IMR-90 (cell line): ENCODE data around the gene PRR33. TPM values are rescaled to one million over a fixed set of nuclear protein-coding genes. Genes with fewer than 3 reads are reported as not detected.

Experiments
- ATAC-seq: fragments of 200-7000 bp; cut with Tn5 transposase; 2 replicates; pipeline ENCODE4 v1.9.1; 2020; ENCODE audit warnings: low read depth, mild to moderate bottlenecking, moderate library complexity
- BruUV-seq: library from RNA; stranded (reverse); fragments of 400-500 nt; replicated peaks from 2 replicates; lab custom pipeline; 2021; lab: Mats Ljungman, UMichigan
- CTCF ChIA-PET: fragments of 300-600 bp; formaldehyde crosslinking; extraction: SDS; loops from one replicate; lab custom pipeline; 2021; ENCODE audit warnings: antibody characterized with exemption; lab: Yijun Ruan, JAX
- POLR2A ChIA-PET: fragments of 300-600 bp; sonication (Branson Sonifier 250); formaldehyde crosslinking; loops from one replicate; lab custom pipeline; 2022; ENCODE audit warnings: antibody characterized with exemption; ENCODE audit not compliant: unreplicated experiment; lab: Charles Lee
- DNase-seq: peaks from one replicate; pipeline ENCODE4 v3.0.0; 2013
- H2AFZ ChIP-seq: replicated peaks from 2 replicates; pipeline ENCODE3; 2013; ENCODE audit warnings: low read length, mild to moderate bottlenecking; ENCODE audit not compliant: poor library complexity
- H2AK5ac ChIP-seq: 2 replicates; pipeline ENCODE4 v1.6.1; 2013; ENCODE audit warnings: low read depth, low read length, inconsistent platforms
- H2AK9ac ChIP-seq: replicated peaks from 2 replicates; pipeline ENCODE3; 2013; ENCODE audit warnings: mild to moderate bottlenecking, low read depth, low read length, moderate library complexity; ENCODE audit not compliant: poor library complexity
- H2BK120ac ChIP-seq: 2 replicates; pipeline ENCODE4 v1.6.1; 2013; ENCODE audit warnings: low read depth, low read length, inconsistent platforms
- H2BK15ac ChIP-seq: 3 replicates; pipeline ENCODE4 v1.6.1; 2013; ENCODE audit warnings: low read depth, low read length, inconsistent platforms
- H2BK20ac ChIP-seq: 2 replicates; pipeline ENCODE4 v1.6.1; 2013; ENCODE audit warnings: low read depth, mild to moderate bottlenecking, inconsistent platforms, low read length, moderate library complexity
- H2BK5ac ChIP-seq: 2 replicates; pipeline ENCODE4 v1.6.1; 2013; ENCODE audit warnings: mild to moderate bottlenecking, low read depth, low read length, inconsistent platforms; ENCODE audit not compliant: poor library complexity, severe bottlenecking
- H3K14ac ChIP-seq: replicated peaks from 2 replicates; pipeline ENCODE4 v1.6.1; 2013; ENCODE audit warnings: low read depth, low read length, inconsistent platforms
- H3K18ac ChIP-seq: 2 replicates; pipeline ENCODE4 v1.6.1; 2013; ENCODE audit warnings: low read depth, low read length, control low read depth
- H3K23ac ChIP-seq: 2 replicates; pipeline ENCODE4 v1.6.1; 2013; ENCODE audit warnings: low read depth, low read length, inconsistent platforms
- H3K27ac ChIP-seq: 2 replicates; pipeline ENCODE4 v1.5.1; 2013; ENCODE audit warnings: mild to moderate bottlenecking, control low read depth, low read length; ENCODE audit not compliant: insufficient read depth
- H3K27me3 ChIP-seq: 2 replicates; pipeline ENCODE4 v1.6.1; 2013; ENCODE audit warnings: low read length; ENCODE audit not compliant: control insufficient read depth, insufficient read depth
- H3K36me3 ChIP-seq: 2 replicates; pipeline ENCODE4 v1.6.1; 2013; ENCODE audit warnings: low read length, mixed read lengths; ENCODE audit not compliant: control insufficient read depth, insufficient read depth
- H3K4ac ChIP-seq: 2 replicates; pipeline ENCODE4 v1.6.1; 2013; ENCODE audit warnings: low read depth, low read length, inconsistent platforms
- H3K4me1 ChIP-seq: 2 replicates; pipeline ENCODE4 v1.6.1; 2013; ENCODE audit warnings: low read length, mixed read lengths; ENCODE audit not compliant: control insufficient read depth, insufficient read depth
- H3K4me2 ChIP-seq: 2 replicates; pipeline ENCODE4 v1.6.1; 2013; ENCODE audit warnings: low read depth, mild to moderate bottlenecking, control low read depth, low read length, moderate library complexity
- H3K4me3 ChIP-seq: 2 replicates; pipeline ENCODE4 v1.5.1; 2013; ENCODE audit warnings: low read depth, mild to moderate bottlenecking, control low read depth, low read length, moderate library complexity; ENCODE audit not compliant: insufficient read depth
- H3K56ac ChIP-seq: 2 replicates; pipeline ENCODE4 v1.6.1; 2013; ENCODE audit warnings: low read length, inconsistent platforms; ENCODE audit not compliant: insufficient read depth; ENCODE audit errors: extremely low read depth
- H3K79me1 ChIP-seq, 2 experiments: 2 replicates each; pipeline ENCODE4 v1.6.1; 2013; ENCODE audit warnings: low read length in 2 of 2, inconsistent platforms in 1 of 2, low read depth in 1 of 2
- H3K9ac ChIP-seq: 2 replicates; pipeline ENCODE4 v1.6.1; 2013; ENCODE audit warnings: low read depth, low read length, control low read depth
- H3K9me1 ChIP-seq: 2 replicates; pipeline ENCODE4 v1.6.1; 2013; ENCODE audit warnings: low read length, inconsistent platforms; ENCODE audit not compliant: insufficient read depth
- H3K9me3 ChIP-seq: 2 replicates; pipeline ENCODE4 v1.6.1; 2013; ENCODE audit warnings: low read length; ENCODE audit not compliant: control insufficient read depth, insufficient read depth
- H4K20me1 ChIP-seq: 2 replicates; pipeline ENCODE4 v1.6.1; 2013; ENCODE audit warnings: low read length, inconsistent platforms; ENCODE audit not compliant: insufficient read depth
- H4K5ac ChIP-seq: 2 replicates; pipeline ENCODE4 v1.6.1; 2013; ENCODE audit warnings: mild to moderate bottlenecking, low read depth, low read length, control low read depth
- H4K8ac ChIP-seq, 2 experiments: 2 replicates each; pipeline ENCODE4 v1.6.1; 2013; ENCODE audit warnings: low read depth in 2 of 2, low read length in 2 of 2, control low read depth in 1 of 2, inconsistent platforms in 1 of 2
- H4K91ac ChIP-seq: 2 replicates; pipeline ENCODE4 v1.6.1; 2013; ENCODE audit warnings: low read depth, low read length, inconsistent platforms; ENCODE audit not compliant: insufficient read depth
- BHLHE40 ChIP-seq: fragments of 150-350 bp; IDR thresholded peaks from 2 replicates; pipeline ENCODE4 v1.6.1; 2016; ENCODE audit warnings: mild to moderate bottlenecking, low read depth, low read length
- CHD1 ChIP-seq: IDR thresholded peaks from 2 replicates; pipeline ENCODE4 v1.6.1; 2012; ENCODE audit warnings: low read depth, low read length, improper control_type of control experiment
- FOS ChIP-seq: fragments of 150-350 bp; IDR thresholded peaks from 2 replicates; pipeline ENCODE4 v1.6.1; 2016; ENCODE audit warnings: low read depth, low read length
- MAZ ChIP-seq: IDR thresholded peaks from 2 replicates; pipeline ENCODE4 v1.6.1; 2012; ENCODE audit warnings: low read depth, mild to moderate bottlenecking, low read length, improper control_type of control experiment, moderate library complexity, borderline replicate concordance
- MXI1 ChIP-seq: IDR thresholded peaks from 2 replicates; pipeline ENCODE4 v1.6.1; 2012; ENCODE audit warnings: low read depth, mild to moderate bottlenecking, low read length, moderate library complexity, borderline replicate concordance
- NFE2L2 ChIP-seq: fragments of 150-350 bp; IDR thresholded peaks from 2 replicates; pipeline ENCODE4 v1.6.1; 2016; ENCODE audit warnings: low read depth, mild to moderate bottlenecking, low read length
- POLR2A ChIP-seq: IDR thresholded peaks from 2 replicates; pipeline ENCODE4 v1.6.1; 2012; ENCODE audit warnings: mild to moderate bottlenecking, low read depth, low read length
- RCOR1 ChIP-seq: IDR thresholded peaks from 2 replicates; pipeline ENCODE4 v1.6.1; 2012; ENCODE audit warnings: mild to moderate bottlenecking, low read length, improper control_type of control experiment; ENCODE audit not compliant: insufficient replicate concordance
- SMC3 ChIP-seq: fragments of 150-350 bp; IDR thresholded peaks from 2 replicates; pipeline ENCODE4 v1.6.1; 2016; ENCODE audit warnings: low read depth, mild to moderate bottlenecking, antibody characterized with exemption, low read length, moderate library complexity
- WGBS, 2 experiments: methylation state at CpG; one replicate each; pipeline versions ENCODE4 v1.1.5 to v1.1.7; 2013; ENCODE audit warnings: missing lambda C conversion rate in 2 of 2; ENCODE audit not compliant: insufficient read length in 1 of 2; ENCODE audit errors: extremely low coverage in 2 of 2; 5-methylcytosine and 5-hydroxymethylcytosine counted together
- dilution Hi-C: fragments of 300-500 bp; cut with HindIII; formaldehyde crosslinking; loops from one replicate; pipeline ENCODE4 v1.14.3; 2018; ENCODE audit warnings: low sequenced_read_pairs; ENCODE audit not compliant: unreplicated experiment
- in situ Hi-C: fragments of 300-500 bp; cut with MboI; formaldehyde crosslinking; loops from 3 replicates; pipeline ENCODE4 v1.14.3; 2019; ENCODE audit warnings: low sequenced_read_pairs, inconsistent platforms, mixed read lengths
- intact Hi-C: fragments of 100-400 bp; cut with micrococcal nuclease; formaldehyde crosslinking; loops from 2 replicates; pipeline ENCODE4 v1.10.0; 2022
- polyA plus RNA-seq, 3 experiments: library from polyadenylated mRNA; depleted of rRNA; stranded (reverse); fragments of >200 nt; gene quantifications; 2 replicates each; pipeline ENCODE4 v1.2.3, GENCODE V29; 2012; ENCODE audit warnings: low replicate concordance in 1 of 3
- total RNA-seq: library from RNA; depleted of rRNA; stranded (reverse); fragments of >200 nt; gene quantifications from 2 replicates; pipeline ENCODE4 v1.2.3, GENCODE V29; 2012
- TF ChIP-seq, protein P1 (sequence below): fragments of 150-350 bp; IDR thresholded peaks from 2 replicates; pipeline ENCODE4 v1.6.1; 2017; ENCODE audit warnings: mild to moderate bottlenecking, antibody characterized with exemption, low read length, low read depth
- TF ChIP-seq, protein P2 (sequence below): conservative IDR thresholded peaks from 2 replicates; pipeline ENCODE4 v1.5.1; 2012; ENCODE audit warnings: mild to moderate bottlenecking, low read depth, low read length, improper control_type of control experiment

The PRR33 gene
- total and polyA plus RNA-seq, 2 of the 4 experiments (the other 2 are of a cell fraction), result not detected

DNA sequence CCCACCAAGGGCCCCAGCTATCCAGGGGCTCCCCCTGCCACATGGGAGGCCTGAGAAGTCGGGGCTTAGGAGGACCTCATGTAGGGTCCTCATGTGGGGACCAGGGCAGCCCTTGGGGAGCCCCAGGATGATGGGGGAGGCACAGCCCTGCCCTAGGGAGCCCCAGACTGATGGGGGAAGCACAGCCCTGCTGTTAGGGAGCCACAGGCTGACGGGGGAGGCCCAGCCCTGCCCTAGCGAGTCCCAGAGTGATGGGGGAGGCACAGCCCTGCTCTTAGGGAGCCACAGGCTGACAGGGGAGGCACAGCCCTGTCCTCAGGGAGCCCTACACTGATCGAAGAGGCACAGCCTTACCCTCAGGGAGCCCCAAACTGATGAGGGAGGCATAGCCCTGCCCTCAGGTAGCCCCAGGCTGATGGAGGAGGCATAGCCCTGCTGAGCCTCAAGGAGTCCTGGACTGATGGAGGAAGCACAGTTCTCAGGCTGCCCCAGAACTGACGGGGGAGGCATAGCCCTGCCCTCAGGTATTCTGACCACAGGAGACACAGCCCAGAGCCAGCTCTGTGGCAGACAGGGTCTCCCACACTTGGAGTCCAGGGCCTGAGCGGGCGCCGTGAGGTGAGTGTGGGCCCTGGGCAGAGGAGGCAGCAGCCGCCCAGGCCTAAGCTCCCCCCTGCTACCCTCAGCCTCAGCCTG, 10.8 kb downstream of the PRR33 start:
- no peak for ATAC-seq
- WGBS, 2 experiments, result 100% methylated on average over 1 of the region's 9 CpGs; no CpG with 5 or more reads in 1 of the 2 experiments
- Histone ChIP-seq H4K20me1 (no peaks in the 10 kb centered on the region), H3K4ac (no peak overlapping the region), H2BK120ac (no peak overlapping the region), H3K27me3 (peaks cover 13% of the 10 kb centered on the region), H3K14ac (no peak overlapping the region), H2BK15ac (no peak overlapping the region), H2AFZ (peak overlapping the region; percentile 0), H3K9ac (no peak overlapping the region), H3K4me2 (no peak overlapping the region), H3K9me3 (no peaks in the 10 kb centered on the region), H3K79me1 (no peaks in the 10 kb centered on the region), H4K5ac (no peak overlapping the region), H2BK20ac (no peak overlapping the region), H3K18ac (no peak overlapping the region), H2BK5ac (no peak overlapping the region), H2AK9ac (no peak overlapping the region), H3K9me1 (no peaks in the 10 kb centered on the region), H4K91ac (no peak overlapping the region), H3K4me1 (peaks cover 3% of the 10 kb centered on the region; the same call in 1 of the 2 replicates), H3K4me3 (no peak overlapping the region), H3K23ac (no peak overlapping the region), H4K8ac (no peak overlapping the region), H2AK5ac (no peak overlapping the region), H3K36me3 (no peaks in the 10 kb centered on the region), H3K56ac (no peak overlapping the region), H3K27ac (no peak overlapping the region)
- in situ Hi-C loops (loop anchor here (5.0 kb wide), 1 partner anchor 271 kb away; no protein-coding TSS in a partner anchor), dilution Hi-C loops (no loop called here), intact Hi-C loops (no loop called here)
- ChIA-PET CTCF (no interaction called here), POLR2A (no interaction called here)
- BruUV-seq, result no TSS peak
- no peak for DNase-seq
- no peak for TF ChIP-seq POLR2A
- no peak for TF ChIP-seq MAZ
- TF ChIP-seq, protein P1, sequence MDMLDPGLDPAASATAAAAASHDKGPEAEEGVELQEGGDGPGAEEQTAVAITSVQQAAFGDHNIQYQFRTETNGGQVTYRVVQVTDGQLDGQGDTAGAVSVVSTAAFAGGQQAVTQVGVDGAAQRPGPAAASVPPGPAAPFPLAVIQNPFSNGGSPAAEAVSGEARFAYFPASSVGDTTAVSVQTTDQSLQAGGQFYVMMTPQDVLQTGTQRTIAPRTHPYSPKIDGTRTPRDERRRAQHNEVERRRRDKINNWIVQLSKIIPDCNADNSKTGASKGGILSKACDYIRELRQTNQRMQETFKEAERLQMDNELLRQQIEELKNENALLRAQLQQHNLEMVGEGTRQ, result no peak
- TF ChIP-seq FOS, result no peak
- no peak for TF ChIP-seq NFE2L2
- no peak for TF ChIP-seq MXI1
- TF ChIP-seq BHLHE40, result no peak
- no peak for TF ChIP-seq CHD1
- TF ChIP-seq SMC3, result no peak
- TF ChIP-seq, protein P2, sequence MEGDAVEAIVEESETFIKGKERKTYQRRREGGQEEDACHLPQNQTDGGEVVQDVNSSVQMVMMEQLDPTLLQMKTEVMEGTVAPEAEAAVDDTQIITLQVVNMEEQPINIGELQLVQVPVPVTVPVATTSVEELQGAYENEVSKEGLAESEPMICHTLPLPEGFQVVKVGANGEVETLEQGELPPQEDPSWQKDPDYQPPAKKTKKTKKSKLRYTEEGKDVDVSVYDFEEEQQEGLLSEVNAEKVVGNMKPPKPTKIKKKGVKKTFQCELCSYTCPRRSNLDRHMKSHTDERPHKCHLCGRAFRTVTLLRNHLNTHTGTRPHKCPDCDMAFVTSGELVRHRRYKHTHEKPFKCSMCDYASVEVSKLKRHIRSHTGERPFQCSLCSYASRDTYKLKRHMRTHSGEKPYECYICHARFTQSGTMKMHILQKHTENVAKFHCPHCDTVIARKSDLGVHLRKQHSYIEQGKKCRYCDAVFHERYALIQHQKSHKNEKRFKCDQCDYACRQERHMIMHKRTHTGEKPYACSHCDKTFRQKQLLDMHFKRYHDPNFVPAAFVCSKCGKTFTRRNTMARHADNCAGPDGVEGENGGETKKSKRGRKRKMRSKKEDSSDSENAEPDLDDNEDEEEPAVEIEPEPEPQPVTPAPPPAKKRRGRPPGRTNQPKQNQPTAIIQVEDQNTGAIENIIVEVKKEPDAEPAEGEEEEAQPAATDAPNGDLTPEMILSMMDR, result no peak
- no peak for TF ChIP-seq RCOR1
